GM12864 (cell line): ENCODE measurements around the gene TRAPPC8.

ENCODE experiments used
- DNase-seq: peaks from one replicate; pipeline ENCODE4 v3.0.0-alpha.2; 2011; ENCODE audit warnings: low read depth
- H3K4me3 ChIP-seq: 2 replicates; pipeline ENCODE4 v1.5.1; 2011; ENCODE audit warnings: mild to moderate bottlenecking, low read depth, low read length, control low read depth
- CTCF ChIP-seq: IDR thresholded peaks from 2 replicates; pipeline ENCODE4 v1.5.1; 2011; ENCODE audit warnings: low read depth, mild to moderate bottlenecking, moderate library complexity, low read length, control low read depth, inconsistent platforms; ENCODE audit errors: missing control alignments

The TRAPPC8 gene

GRCh38 chr18:31977270-31977872 lies 34.4 kb upstream of the TRAPPC8 start:
- peak; percentile 55 for TF ChIP-seq CTCF
- H3K4me3 ChIP-seq: no peak overlapping the region
- peak; percentile 3 for DNase-seq

DNA sequence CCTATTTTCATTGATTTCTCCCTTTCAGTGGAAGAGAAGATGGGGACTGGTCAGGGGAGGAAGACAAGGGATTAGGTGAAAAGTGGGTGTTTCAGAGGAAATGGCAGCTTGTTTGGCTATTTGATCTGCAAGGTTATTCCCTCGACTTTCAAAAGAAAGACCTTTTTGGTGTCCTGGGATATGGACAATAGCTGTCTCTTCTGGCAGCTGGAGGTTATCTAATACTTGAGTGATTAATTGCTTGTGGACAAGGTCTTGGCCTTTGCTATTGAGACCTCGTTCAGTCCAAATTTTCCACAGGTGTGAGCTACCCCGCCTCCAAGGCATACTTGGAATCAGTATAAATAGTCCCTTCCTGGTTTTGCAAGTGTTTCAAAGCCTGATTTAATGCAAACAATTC lies 33.3 kb upstream of the TRAPPC8 start:
- no peak for TF ChIP-seq CTCF
- no peak for DNase-seq
- no peak overlapping the region for H3K4me3 ChIP-seq

- H3K4me3 ChIP-seq: no peak overlapping the region
- no peak for TF ChIP-seq CTCF
- DNase-seq: no peak
Measured at GRCh38 chr18:31973929-31974546, 31.1 kb upstream of the TRAPPC8 start.

GRCh38 chr18:31970617-31971016 lies 27.7 kb upstream of the TRAPPC8 start:
- no peak for DNase-seq
- TF ChIP-seq CTCF: no peak
- no peak overlapping the region for H3K4me3 ChIP-seq

- no peak for TF ChIP-seq CTCF
Measured at GRCh38 chr18:31965316-31965970, 22.5 kb upstream of the TRAPPC8 start.

DNA sequence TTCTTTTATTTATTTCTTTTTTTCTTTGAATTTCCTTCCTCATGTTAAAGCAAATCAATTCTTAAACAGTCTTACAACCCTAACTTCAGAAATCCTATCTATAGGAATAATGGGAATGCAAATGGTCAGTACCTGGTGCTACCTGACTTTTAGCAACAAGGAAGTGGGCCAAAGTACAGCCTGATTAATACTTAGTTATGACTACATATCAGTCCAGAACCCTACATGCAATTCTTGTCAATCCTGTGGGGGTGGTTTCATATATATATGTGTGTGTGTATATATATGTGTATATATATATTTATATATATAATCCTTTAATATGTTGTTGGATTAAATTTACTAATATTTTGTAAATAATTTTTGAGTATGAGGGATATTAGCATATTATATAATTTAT lies 14.8 kb upstream of the TRAPPC8 start:
- H3K4me3 ChIP-seq: no peak overlapping the region
- TF ChIP-seq CTCF: no peak
- DNase-seq: no peak

More at GRCh38 chr18:31965316-31965970, 22.5 kb upstream of the TRAPPC8 start:
- no peak overlapping the region for H3K4me3 ChIP-seq
- DNase-seq: no peak
